Stimulated activated CD4-positive, alpha-beta T cell treated with anti-CD3 and anti-CD28 coated beads, Interleukin-12 subunit alpha, Interleukin-12 subunit beta, amount 100 ng/mL, for 48 hours (primary cell): ENCODE results near the gene B3GALT6.

Experiments
- DNase-seq, 3 donors: peaks; one replicate each; pipeline ENCODE4 v3.0.0-alpha.2; 2020; ENCODE audit warnings: low read depth in 2 of 3, low spot score in 1 of 3

The B3GALT6 gene

DNA sequence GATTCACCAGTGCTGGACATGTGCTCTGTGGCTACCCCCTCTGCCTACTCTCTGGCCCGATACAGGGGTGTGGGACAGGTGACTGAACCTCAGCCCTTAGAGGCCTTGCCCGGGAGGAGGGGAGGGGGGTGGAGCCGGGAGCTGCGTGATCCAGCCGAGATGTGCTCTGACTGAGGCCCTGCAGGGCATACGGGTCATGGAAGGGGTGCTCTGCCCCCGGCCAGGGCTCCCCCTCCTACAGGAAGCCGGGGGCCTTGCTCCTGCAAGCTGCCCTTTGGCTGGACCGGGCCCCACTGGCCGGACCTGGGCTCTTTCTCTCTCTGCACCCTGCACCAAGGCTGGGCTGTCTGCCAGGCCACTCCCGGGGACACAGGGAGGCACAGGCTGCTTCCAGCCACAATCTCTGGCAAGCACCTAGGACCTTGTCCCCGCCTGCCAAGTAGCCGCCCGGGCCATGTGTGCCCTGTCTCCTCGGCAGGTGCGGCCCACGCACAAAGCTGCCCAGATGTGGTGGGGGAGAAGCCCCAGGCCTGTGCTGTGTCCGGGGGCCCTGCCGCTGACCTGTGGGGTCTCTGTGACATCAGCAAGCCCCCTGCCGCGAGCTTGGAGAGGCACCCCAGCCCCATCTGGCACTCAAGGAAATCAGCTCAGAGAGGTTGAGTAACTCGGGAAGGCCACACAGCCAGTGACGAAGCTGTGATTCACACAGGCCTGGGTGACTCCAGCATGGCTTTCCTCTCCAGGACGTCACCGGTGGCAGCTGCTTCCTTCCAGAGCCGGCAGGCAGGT lies 49.7 kb downstream of the B3GALT6 start:
- no peak for DNase-seq

- DNase-seq = no peak
These were observed 51.0 kb downstream of the B3GALT6 start for GRCh38 chr1:1282998-1283397.

- DNase-seq = no peak
These were observed 51.8 kb downstream of the B3GALT6 start for GRCh38 chr1:1283821-1284220.
